H1 (cell line): ENCODE measurements around the gene GSTT4. TPM values are rescaled to one million over a fixed set of nuclear protein-coding genes. Genes with fewer than 3 reads are reported as not detected.

Source experiments
- CTCF ChIA-PET: fragments of 300-600 bp; sonication (Branson Sonifier 250); formaldehyde crosslinking; loops from one replicate; lab custom pipeline; 2021; ENCODE audit not compliant: partially characterized antibody; lab: Charles Lee
- POLR2A ChIA-PET: fragments of 300-600 bp; sonication (Branson Sonifier 250); formaldehyde crosslinking; loops from one replicate; lab custom pipeline; 2021; ENCODE audit warnings: inconsistent platforms; ENCODE audit not compliant: partially characterized antibody; lab: Charles Lee
- DNase-seq, 2 experiments: peaks; one replicate each; pipeline versions ENCODE4 v3.0.0 to v3.0.0-alpha.2; 2010 to 2022; ENCODE audit warnings: low spot score in 2 of 2, low read depth in 1 of 2, mixed read lengths in 1 of 2
- FAIRE-seq: peaks from 2 replicates; lab custom pipeline; 2011; peaks lifted over from hg19 to GRCh38; lab: Jason Lieb, UNC
- H2AFZ ChIP-seq: 2 replicates; pipeline ENCODE4 v1.8.1; 2012; ENCODE audit warnings: low read length, inconsistent platforms
- H2AK5ac ChIP-seq: 2 replicates; pipeline ENCODE4 v1.6.1; 2013; ENCODE audit warnings: low read depth, low read length
- H2BK120ac ChIP-seq: replicated peaks from 2 replicates; pipeline ENCODE3; 2013; ENCODE audit warnings: low read depth, low read length, inconsistent platforms
- H2BK12ac ChIP-seq: 2 replicates; pipeline ENCODE4 v1.6.1; 2013; ENCODE audit warnings: low read depth, low read length
- H2BK15ac ChIP-seq: 2 replicates; pipeline ENCODE4 v1.6.1; 2013; ENCODE audit warnings: low read length
- H2BK20ac ChIP-seq: 2 replicates; pipeline ENCODE4 v1.6.1; 2013; ENCODE audit warnings: low read length
- H2BK5ac ChIP-seq: 2 replicates; pipeline ENCODE4 v1.6.1; 2013; ENCODE audit warnings: low read depth, low read length
- H3K14ac ChIP-seq: 2 replicates; pipeline ENCODE4 v1.6.1; 2013; ENCODE audit warnings: inconsistent platforms; ENCODE audit not compliant: insufficient read length
- H3K18ac ChIP-seq: 2 replicates; pipeline ENCODE4 v1.6.1; 2013; ENCODE audit warnings: low read length; ENCODE audit errors: extremely low read depth
- H3K23ac ChIP-seq: 2 replicates; pipeline ENCODE4 v1.6.1; 2013; ENCODE audit warnings: inconsistent platforms; ENCODE audit not compliant: insufficient read length
- H3K23me2 ChIP-seq: 2 replicates; pipeline ENCODE4 v1.6.1; 2013; ENCODE audit warnings: low read depth, low read length
- H3K27ac ChIP-seq: 2 replicates; pipeline ENCODE4 v1.6.1; 2011; ENCODE audit warnings: low read depth, low read length, inconsistent platforms
- H3K27me3 ChIP-seq, 4 experiments: replicated peaks in 1 of 4; 1 replicate in 1 of 4; 2 replicates in 3 of 4; pipeline versions ENCODE4 v1.6.1 to v1.8.1; 2011 to 2013; ENCODE audit warnings: low read length in 3 of 4, mild to moderate bottlenecking in 3 of 4, inconsistent platforms in 2 of 4, mixed read lengths in 2 of 4, moderate library complexity in 1 of 4; ENCODE audit not compliant: control insufficient read depth in 3 of 4, insufficient read depth in 3 of 4; ENCODE audit errors: extremely low read depth in 1 of 4
- H3K36me3 ChIP-seq, 4 experiments: 2 replicates each; pipeline versions ENCODE4 v1.6.1 to v1.8.1; 2011 to 2013; ENCODE audit warnings: mild to moderate bottlenecking in 4 of 4, low read length in 3 of 4, moderate library complexity in 2 of 4, control low read depth in 1 of 4, inconsistent platforms in 1 of 4; ENCODE audit not compliant: insufficient read depth in 4 of 4, control insufficient read depth in 2 of 4
- H3K4ac ChIP-seq: replicated peaks from 2 replicates; pipeline ENCODE3; 2013; ENCODE audit warnings: low read length, low read depth, mixed read lengths, inconsistent platforms; ENCODE audit not compliant: insufficient read length
- H3K4me1 ChIP-seq, 4 experiments: replicated peaks in 1 of 4; 1 replicate in 1 of 4; 2 replicates in 3 of 4; pipeline versions ENCODE4 v1.6.1 to v1.8.1; 2011 to 2013; ENCODE audit warnings: low read length in 3 of 4, inconsistent platforms in 2 of 4, mixed read lengths in 1 of 4; ENCODE audit not compliant: insufficient read depth in 4 of 4, control insufficient read depth in 3 of 4
- H3K4me2 ChIP-seq, 2 experiments: 2 replicates each; pipeline versions ENCODE4 v1.6.1 to v1.8.1; 2011 to 2013; ENCODE audit warnings: low read depth in 2 of 2, low read length in 2 of 2, control low read depth in 1 of 2, inconsistent platforms in 1 of 2, mild to moderate bottlenecking in 1 of 2; ENCODE audit not compliant: insufficient read depth in 1 of 2
- H3K4me3 ChIP-seq, 4 experiments: fragments of 200-600, 300-600 bp in 1 of 4; sonication (generic), shearing (Covaris generic), sonication (Bioruptor Twin) in 1 of 4; 2 replicates each; pipeline versions ENCODE4 v1.5.1 to v1.8.1; 2011 to 2016; ENCODE audit warnings: low read length in 4 of 4, low read depth in 3 of 4, control low read depth in 2 of 4, inconsistent platforms in 2 of 4, mild to moderate bottlenecking in 2 of 4, mixed read lengths in 1 of 4, moderate library complexity in 1 of 4; ENCODE audit not compliant: insufficient read depth in 2 of 4; ENCODE audit errors: extremely low read depth in 1 of 4
- H3K56ac ChIP-seq: replicated peaks from 2 replicates; pipeline ENCODE3; 2013; ENCODE audit warnings: low read depth, mild to moderate bottlenecking, mixed read lengths, low read length, inconsistent platforms; ENCODE audit not compliant: insufficient read length
- H3K79me1 ChIP-seq: 2 replicates; pipeline ENCODE4 v1.6.1; 2013; ENCODE audit warnings: low read depth, low read length, control low read depth
- H3K79me2 ChIP-seq, 2 experiments: 2 replicates each; pipeline versions ENCODE4 v1.6.1 to v1.8.1; 2012 to 2013; ENCODE audit warnings: low read length in 2 of 2, mild to moderate bottlenecking in 2 of 2, inconsistent platforms in 1 of 2; ENCODE audit not compliant: insufficient read depth in 2 of 2, control insufficient read depth in 1 of 2
- H3K9ac ChIP-seq, 4 experiments: replicated peaks in 1 of 4; 1 replicate in 1 of 4; 2 replicates in 3 of 4; pipeline versions ENCODE4 v1.6.1 to v1.8.1; 2011 to 2013; ENCODE audit warnings: low read depth in 3 of 4, low read length in 3 of 4, control low read depth in 2 of 4, mild to moderate bottlenecking in 2 of 4, moderate library complexity in 2 of 4, inconsistent platforms in 1 of 4; ENCODE audit errors: extremely low read depth in 1 of 4
- H3K9me3 ChIP-seq, 2 experiments: 2 replicates each; pipeline versions ENCODE4 v1.6.1 to v1.8.1; 2012 to 2013; ENCODE audit warnings: mild to moderate bottlenecking in 2 of 2, moderate library complexity in 2 of 2, control low read depth in 1 of 2, inconsistent platforms in 1 of 2, low read depth in 1 of 2, low read length in 1 of 2, mixed read lengths in 1 of 2; ENCODE audit not compliant: insufficient read depth in 2 of 2
- H4K20me1 ChIP-seq, 2 experiments: replicated peaks in 1 of 2; 2 replicates each; pipeline versions ENCODE3 to v1.8.1; 2011 to 2013; ENCODE audit warnings: inconsistent platforms in 2 of 2, low read length in 2 of 2, mild to moderate bottlenecking in 1 of 2; ENCODE audit not compliant: insufficient read depth in 2 of 2, control insufficient read depth in 1 of 2
- H4K5ac ChIP-seq: 2 replicates; pipeline ENCODE4 v1.6.1; 2013; ENCODE audit warnings: low read length, low read depth, mixed read lengths, inconsistent platforms; ENCODE audit not compliant: insufficient read length
- H4K8ac ChIP-seq: 2 replicates; pipeline ENCODE4 v1.8.0; 2013; ENCODE audit warnings: mild to moderate bottlenecking, moderate library complexity, low read length, inconsistent platforms; ENCODE audit not compliant: insufficient read depth; ENCODE audit errors: extremely low read depth
- H4K91ac ChIP-seq: replicated peaks from 2 replicates; pipeline ENCODE3; 2013; ENCODE audit warnings: low read length, mixed read lengths, inconsistent platforms; ENCODE audit not compliant: insufficient read length
- ATF3 ChIP-seq: IDR thresholded peaks from 2 replicates; pipeline ENCODE4 v1.6.1; 2011; ENCODE audit warnings: low read depth, mild to moderate bottlenecking, low read length; ENCODE audit not compliant: insufficient read depth
- CREB1 ChIP-seq: IDR thresholded peaks from 2 replicates; pipeline ENCODE4 v1.6.1; 2012; ENCODE audit warnings: inconsistent platforms
- EZH2 ChIP-seq: fragments of 200-600 bp; sonication (generic); IDR thresholded peaks from 2 replicates; pipeline ENCODE4 v1.7.1; 2012; ENCODE audit warnings: low read depth, mild to moderate bottlenecking, moderate library complexity, low read length, inconsistent platforms; ENCODE audit not compliant: severe bottlenecking
- JUN ChIP-seq: IDR thresholded peaks from 2 replicates; pipeline ENCODE4 v1.6.1; 2011; ENCODE audit warnings: low read depth, mild to moderate bottlenecking, improper control_type of control experiment, low read length
- KDM5A ChIP-seq: fragments of 200-600 bp; IDR thresholded peaks from 2 replicates; pipeline ENCODE4 v1.7.1; 2012; ENCODE audit warnings: mild to moderate bottlenecking, low read length, inconsistent platforms, mixed read lengths
- POLR2A ChIP-seq, 2 experiments: IDR thresholded peaks; 1 replicate in 1 of 2; 2 replicates in 1 of 2; pipeline ENCODE4 v1.6.1; 2011; ENCODE audit warnings: low read depth in 2 of 2, low read length in 2 of 2, mild to moderate bottlenecking in 2 of 2; ENCODE audit errors: control extremely low read depth in 1 of 2
- TEAD4 ChIP-seq: IDR thresholded peaks from 2 replicates; pipeline ENCODE4 v1.6.1; 2012; ENCODE audit warnings: low read depth, low read length, inconsistent platforms, mixed read lengths
- YY1 ChIP-seq: IDR thresholded peaks from 2 replicates; pipeline ENCODE4 v1.6.1; 2011; ENCODE audit warnings: low read depth, mild to moderate bottlenecking, low read length
- ZNF274 ChIP-seq: IDR thresholded peaks from 2 replicates; pipeline ENCODE4 v1.7.0; 2012; ENCODE audit warnings: low read length, borderline replicate concordance; ENCODE audit errors: extremely low read depth
- WGBS, 2 experiments: shearing (Covaris generic) in 1 of 2; methylation state at CpG; one replicate each; pipeline versions ENCODE4 v1.1.6 to v1.1.7; 2013 to 2015; ENCODE audit warnings: low lambda C conversion rate in 2 of 2, mixed read lengths in 2 of 2, inconsistent platforms in 1 of 2, low coverage in 1 of 2, missing lambda C conversion rate in 1 of 2; ENCODE audit not compliant: insufficient replicate concordance in 2 of 2, insufficient coverage in 1 of 2, insufficient read length in 1 of 2; ENCODE audit errors: extremely low coverage in 1 of 2, missing lambda C conversion rate in 1 of 2; 5-methylcytosine and 5-hydroxymethylcytosine counted together
- polyA plus RNA-seq, 7 experiments: library from polyadenylated mRNA; depleted of rRNA in 3 of 7; stranded (reverse) in 5 of 7; unstranded in 2 of 7; fragments of >200 nt in 5 of 7; fragments of 200-250 nt in 2 of 7; gene quantifications; 1 replicate in 5 of 7; 2 replicates in 1 of 7; 4 replicates in 1 of 7; pipeline versions ENCODE4 v1.2.1 to v1.2.3, GENCODE V29; 2011 to 2013; ENCODE audit warnings: missing spikeins in 2 of 7, mixed read lengths in 2 of 7
- total RNA-seq: library from RNA; stranded (reverse); fragmentation: NEBNext Ultra II Directional; extraction: Animal tissue kit (Norgen Biotek cat#: 25700); gene quantifications from 2 replicates; pipeline ENCODE4 v1.2.1, GENCODE V29; 2021

The GSTT4 gene
- total and polyA plus RNA-seq, 2 of the 8 experiments (the other 6 are each of a cell fraction or from before 2014, with no cell fraction given): 0.14 TPM; not detected in 1

GRCh38 chr22:23969071-23969470, 36.2 kb downstream of the GSTT4 start:
- Histone ChIP-seq H3K23me2 (peaks cover 6% of the 10 kb centered on the region; the same call in 1 of the 2 replicates), H4K91ac (no peak overlapping the region), H3K36me3 (peaks cover 5 to 26% (median 17%) of the 10 kb centered on the region in 4 experiments; a peak in 7 of 8 replicates), H4K5ac (no peak overlapping the region), H3K4me2 (no peak overlapping the region), H3K56ac (no peak overlapping the region), H2BK12ac (no peak overlapping the region), H3K79me2 (peaks cover 0 to 11% of the 10 kb centered on the region in 2 experiments; a peak in 1 of 4 replicates), H2AFZ (no peak overlapping the region), H3K4me1 (no peaks in the 10 kb centered on the region), H3K9me3 (no peaks in the 10 kb centered on the region), H3K9ac (no peak overlapping the region), H3K27ac (no peak overlapping the region), H3K79me1 (peaks cover 6% of the 10 kb centered on the region; the same call in 1 of the 2 replicates), H2BK5ac (no peak overlapping the region), H3K23ac (no peak overlapping the region), H2BK15ac (no peak overlapping the region), H2BK20ac (no peak overlapping the region), H3K14ac (no peak overlapping the region), H3K27me3 (no peaks in the 10 kb centered on the region), H2BK120ac (no peak overlapping the region), H3K4me3 (no peak overlapping the region), H2AK5ac (no peak overlapping the region), H3K4ac (no peak overlapping the region), H3K18ac (no peak overlapping the region), H4K8ac (no peak overlapping the region), H4K20me1 (peaks cover 9 to 18% of the 10 kb centered on the region in 2 experiments)
- TF ChIP-seq CREB1 (no peak), YY1 (no peak), ZNF274 (no peak), KDM5A (no peak), JUN (no peak), TEAD4 (no peak), EZH2 (no peak), ATF3 (no peak), POLR2A (IDR thresholded peaks at IDR 0.05; ENCODE audit: control extremely low read depth in 1 of 2, low read depth in 2 of 2, low read length in 2 of 2) (no peak)
- WGBS, 2 experiments: 94% methylated on average over 3 of the region's 3 CpGs; no CpG with 5 or more reads in 1 of the 2 experiments
- CTCF ChIA-PET: no interaction called here
- POLR2A ChIA-PET: no interaction called here
- DNase-seq (peak in 1 of 2 experiments; percentile 29), FAIRE-seq (no peak)
